Smooth muscle cell (in vitro differentiated cells): ENCODE measurements around the gene SUMO3. TPM values are rescaled to one million over a fixed set of nuclear protein-coding genes. Genes with fewer than 3 reads are reported as not detected.

ENCODE experiments used
- DNase-seq: peaks from one replicate; lab custom pipeline; 2025; ENCODE audit not compliant: unreplicated experiment; lab: John Stamatoyannopoulos, UW
- H2AFZ ChIP-seq: fragments of 200-600 bp; sonication (generic); 2 replicates; pipeline ENCODE4 v1.6.0; 2016; ENCODE audit warnings: antibody characterized with exemption, low read depth, mild to moderate bottlenecking
- H3F3A ChIP-seq: fragments of 200-600 bp; sonication (generic); 2 replicates; pipeline ENCODE4 v1.6.0; 2017; ENCODE audit warnings: antibody characterized with exemption, low read depth
- H3K27ac ChIP-seq: fragments of 200-600 bp; sonication (generic); 2 replicates; pipeline ENCODE4 v1.5.1; 2016; ENCODE audit warnings: low read depth, mild to moderate bottlenecking
- H3K27me3 ChIP-seq: fragments of 200-600 bp; sonication (generic); 2 replicates; pipeline ENCODE4 v1.6.1; 2016; ENCODE audit warnings: low read depth, mild to moderate bottlenecking
- H3K36me3 ChIP-seq: fragments of 200-600 bp; sonication (generic); 2 replicates; pipeline ENCODE4 v1.5.1; 2016; ENCODE audit warnings: low read depth
- H3K4me1 ChIP-seq: fragments of 200-600 bp; sonication (generic); 2 replicates; pipeline ENCODE4 v1.5.1; 2016; ENCODE audit warnings: low read depth
- H3K4me2 ChIP-seq: fragments of 200-600 bp; sonication (generic); 2 replicates; pipeline ENCODE4 v1.6.0; 2016; ENCODE audit warnings: mild to moderate bottlenecking
- H3K4me3 ChIP-seq: fragments of 200-600 bp; sonication (generic); 2 replicates; pipeline ENCODE4 v1.5.1; 2016; ENCODE audit warnings: mild to moderate bottlenecking
- H3K79me2 ChIP-seq: fragments of 200-600 bp; sonication (generic); 2 replicates; pipeline ENCODE4 v1.6.0; 2016; ENCODE audit warnings: low read depth, mild to moderate bottlenecking
- H3K9ac ChIP-seq: fragments of 200-600 bp; sonication (generic); 2 replicates; pipeline ENCODE4 v1.6.0; 2016; ENCODE audit warnings: low read depth
- H3K9me3 ChIP-seq: fragments of 200-600 bp; sonication (generic); replicated peaks from 2 replicates; pipeline ENCODE4 v1.5.1; 2016; ENCODE audit warnings: low read depth
- H4K20me1 ChIP-seq: fragments of 200-600 bp; sonication (generic); 2 replicates; pipeline ENCODE4 v1.6.0; 2016; ENCODE audit warnings: low read depth
- CTCF ChIP-seq: fragments of 200-600 bp; sonication (generic); IDR thresholded peaks from 2 replicates; pipeline ENCODE4 v1.5.1; 2017; ENCODE audit warnings: borderline replicate concordance, mild to moderate bottlenecking, antibody characterized with exemption; ENCODE audit not compliant: insufficient read depth, poor library complexity, severe bottlenecking
- WGBS: methylation state at CpG from one replicate; pipeline ENCODE4 v1.1.7; 2016; ENCODE audit warnings: low lambda C conversion rate; 5-methylcytosine and 5-hydroxymethylcytosine counted together
- polyA plus RNA-seq: library from polyadenylated mRNA; unstranded; fragments of >200 nt; fragmentation: Nextera tagmentation; extraction: Ambion mirVana; gene quantifications from 2 replicates; pipeline ENCODE4 v1.2.1, GENCODE V29; 2016
- total RNA-seq: library from RNA; depleted of rRNA; stranded (reverse); fragments of >200 nt; gene quantifications from 2 replicates; pipeline ENCODE4 v1.2.3, GENCODE V29; 2014

The SUMO3 gene
- total and polyA plus RNA-seq, 2 experiments from 2014 or later, result 87.9 to 124 TPM

- Histone ChIP-seq H3K4me2 (no peak overlapping the region), H2AFZ (no peak overlapping the region), H3K9me3 (no peaks in the 10 kb centered on the region), H3F3A (no peaks in the 10 kb centered on the region), H3K4me3 (no peak overlapping the region), H3K27ac (no peak overlapping the region), H3K4me1 (no peaks in the 10 kb centered on the region), H3K9ac (no peak overlapping the region), H3K36me3 (no peaks in the 10 kb centered on the region), H3K27me3 (no peaks in the 10 kb centered on the region), H3K79me2 (peaks cover 8% of the 10 kb centered on the region), H4K20me1 (peaks cover 70% of the 10 kb centered on the region)
- DNase-seq, result no peak
- no peak for TF ChIP-seq CTCF
- 93% methylated on average over 15 of the region's 16 CpGs for WGBS
Measured at GRCh38 chr21:44780767-44781459, 36.9 kb downstream of the SUMO3 start.

- WGBS, result 83% methylated on average over 7 of the region's 7 CpGs
- no peaks in the 10 kb centered on the region for H3K27me3 ChIP-seq
Measured at GRCh38 chr21:44780137-44780502, 37.7 kb downstream of the SUMO3 start.

GRCh38 chr21:44779417-44780136, 38.3 kb downstream of the SUMO3 start:
- no peak overlapping the region for H3K4me2 ChIP-seq
- no peak for TF ChIP-seq CTCF
- no peak overlapping the region for H3K4me3 ChIP-seq
- DNase-seq, result no peak
- H4K20me1 ChIP-seq, result peaks cover 57% of the 10 kb centered on the region
- no peaks in the 10 kb centered on the region for H3F3A ChIP-seq
- H2AFZ ChIP-seq, result no peak overlapping the region
- no peaks in the 10 kb centered on the region for H3K4me1 ChIP-seq
- peaks cover 8% of the 10 kb centered on the region for H3K79me2 ChIP-seq
- no peaks in the 10 kb centered on the region for H3K36me3 ChIP-seq
- H3K9ac ChIP-seq, result no peak overlapping the region
- no peaks in the 10 kb centered on the region for H3K9me3 ChIP-seq
- 85% methylated on average over 17 of the region's 17 CpGs for WGBS
- H3K27me3 ChIP-seq, result no peaks in the 10 kb centered on the region
- no peak overlapping the region for H3K27ac ChIP-seq

More at GRCh38 chr21:44780137-44780502, 37.7 kb downstream of the SUMO3 start:
- H3K4me3 ChIP-seq, result no peak overlapping the region
- DNase-seq, result no peak
- H4K20me1 ChIP-seq, result peaks cover 62% of the 10 kb centered on the region
- peaks cover 8% of the 10 kb centered on the region for H3K79me2 ChIP-seq
- H3K9ac ChIP-seq, result no peak overlapping the region
- no peak overlapping the region for H3K4me2 ChIP-seq
- H3F3A ChIP-seq, result no peaks in the 10 kb centered on the region
- H3K36me3 ChIP-seq, result no peaks in the 10 kb centered on the region
- H3K9me3 ChIP-seq, result no peaks in the 10 kb centered on the region
- H3K27ac ChIP-seq, result no peak overlapping the region
- H3K4me1 ChIP-seq, result no peaks in the 10 kb centered on the region
- no peak for TF ChIP-seq CTCF
- no peak overlapping the region for H2AFZ ChIP-seq
